ENCODE results near the gene STRIP1. TPM values are rescaled to one million over a fixed set of nuclear protein-coding genes. Genes with fewer than 3 reads are reported as not detected.

Gene STRIP1
- total RNA-seq, 1 donor, result 51.4 TPM

- no peaks in the 10 kb centered on the region for H3K27me3 ChIP-seq (ENCODE audit: insufficient read depth, low read length)
- H3K36me3 ChIP-seq (ENCODE audit: insufficient read depth, low read length), result peaks cover 4% of the 10 kb centered on the region
- H4K20me1 ChIP-seq (ENCODE audit: insufficient read depth, low read length), result peaks cover 11% of the 10 kb centered on the region
Measured at GRCh38 chr1:110032327-110032726, 2.1 kb upstream of the STRIP1 start.

GRCh38 chr1:110033421-110033820, 1.0 kb upstream of the STRIP1 start:
- Histone ChIP-seq H3K27ac (ENCODE audit: low read depth, low read length) (no peak overlapping the region), H4K20me1 (ENCODE audit: insufficient read depth, low read length) (peaks cover 19% of the 10 kb centered on the region), H3K4me2 (ENCODE audit: insufficient read depth, low read length) (peak overlapping the region; percentile 97), H3K27me3 (ENCODE audit: insufficient read depth, low read length) (no peaks in the 10 kb centered on the region), H3K4me3 (ENCODE audit: insufficient read depth, low read length) (no peak overlapping the region), H3K4me1 (ENCODE audit: insufficient read depth, low read length) (peaks cover 19% of the 10 kb centered on the region), H3K79me2 (ENCODE audit: insufficient read depth, low read length) (peaks cover 33% of the 10 kb centered on the region), H2AFZ (ENCODE audit: low read length) (peak overlapping the region; percentile 80), H3K36me3 (ENCODE audit: insufficient read depth, low read length) (peaks cover 13% of the 10 kb centered on the region), H3K9me3 (ENCODE audit: low read depth, low read length) (no peaks in the 10 kb centered on the region)
- no peak for DNase-seq (ENCODE audit: insufficient read length, low spot score, missing footprints)
- TF ChIP-seq CTCF (IDR thresholded peaks at IDR 0.05; ENCODE audit: extremely low read depth, low read depth, low read length), result no peak

More at GRCh38 chr1:110032327-110032726, 2.1 kb upstream of the STRIP1 start:
- DNase-seq (ENCODE audit: insufficient read length, low spot score, missing footprints), result no peak
- Histone ChIP-seq H3K4me3 (ENCODE audit: insufficient read depth, low read length) (no peak overlapping the region), H3K79me2 (ENCODE audit: insufficient read depth, low read length) (peaks cover 24% of the 10 kb centered on the region), H3K4me1 (ENCODE audit: insufficient read depth, low read length) (peaks cover 19% of the 10 kb centered on the region), H3K27ac (ENCODE audit: low read depth, low read length) (no peak overlapping the region), H2AFZ (ENCODE audit: low read length) (no peak overlapping the region), H3K4me2 (ENCODE audit: insufficient read depth, low read length) (no peak overlapping the region), H3K9me3 (ENCODE audit: low read depth, low read length) (no peaks in the 10 kb centered on the region)
- TF ChIP-seq CTCF (IDR thresholded peaks at IDR 0.05; ENCODE audit: extremely low read depth, low read depth, low read length), result no peak

GRCh38 chr1:110034040-110034450, 379 bp upstream of the STRIP1 start:
- H3K4me2 ChIP-seq (ENCODE audit: insufficient read depth, low read length), result peak overlapping the region; percentile 97
- peak overlapping the region; percentile 90 for H3K4me3 ChIP-seq (ENCODE audit: insufficient read depth, low read length)
- no peak for DNase-seq (ENCODE audit: insufficient read length, low spot score, missing footprints)
- H3K4me1 ChIP-seq (ENCODE audit: insufficient read depth, low read length), result peaks cover 19% of the 10 kb centered on the region
- H3K27me3 ChIP-seq (ENCODE audit: insufficient read depth, low read length), result no peaks in the 10 kb centered on the region
- peaks cover 22% of the 10 kb centered on the region for H4K20me1 ChIP-seq (ENCODE audit: insufficient read depth, low read length)
- TF ChIP-seq CTCF (IDR thresholded peaks at IDR 0.05; ENCODE audit: extremely low read depth, low read depth, low read length), result no peak
- no peaks in the 10 kb centered on the region for H3K9me3 ChIP-seq (ENCODE audit: low read depth, low read length)
- peak overlapping the region; percentile 80 for H2AFZ ChIP-seq (ENCODE audit: low read length)
- H3K36me3 ChIP-seq (ENCODE audit: insufficient read depth, low read length), result peaks cover 20% of the 10 kb centered on the region
- peaks cover 36% of the 10 kb centered on the region for H3K79me2 ChIP-seq (ENCODE audit: insufficient read depth, low read length)
- peak overlapping the region; percentile 21 for H3K27ac ChIP-seq (ENCODE audit: low read depth, low read length)

GRCh38 chr1:110035236-110035752, 870 bp downstream of the STRIP1 start:
- Histone ChIP-seq H3K4me3 (ENCODE audit: insufficient read depth, low read length) (peak overlapping the region; percentile 90), H3K4me2 (ENCODE audit: insufficient read depth, low read length) (peak overlapping the region; percentile 97), H2AFZ (ENCODE audit: low read length) (peak overlapping the region; percentile 85), H3K27me3 (ENCODE audit: insufficient read depth, low read length) (no peaks in the 10 kb centered on the region), H3K9me3 (ENCODE audit: low read depth, low read length) (no peaks in the 10 kb centered on the region), H3K36me3 (ENCODE audit: insufficient read depth, low read length) (peaks cover 30% of the 10 kb centered on the region), H3K4me1 (ENCODE audit: insufficient read depth, low read length) (peaks cover 19% of the 10 kb centered on the region), H3K27ac (ENCODE audit: low read depth, low read length) (peak overlapping the region; percentile 79), H3K79me2 (ENCODE audit: insufficient read depth, low read length) (peaks cover 40% of the 10 kb centered on the region), H4K20me1 (ENCODE audit: insufficient read depth, low read length) (peaks cover 23% of the 10 kb centered on the region)
- DNase-seq (ENCODE audit: insufficient read length, low spot score, missing footprints), result no peak
- no peak for TF ChIP-seq CTCF (IDR thresholded peaks at IDR 0.05; ENCODE audit: extremely low read depth, low read depth, low read length)

All from osteoblast (primary cell).